Activated CD8-positive, alpha-beta memory T cell treated with anti-CD3 and anti-CD28 coated beads for 1 hour (primary cell): Measurements from ENCODE around the gene ZNF407.
"Not testable (repeated sequence)": the region's sequence is repeated elsewhere in the genome, so short reads cannot be mapped to it uniquely, and the experiment has no call there.

Source experiments
- DNase-seq, 2 donors: peaks; one replicate each; pipeline ENCODE4 v3.0.0-alpha.2; 2020; ENCODE audit warnings: low read depth in 1 of 2; ENCODE audit errors: extremely low read depth in 1 of 2

The ZNF407 gene

DNA sequence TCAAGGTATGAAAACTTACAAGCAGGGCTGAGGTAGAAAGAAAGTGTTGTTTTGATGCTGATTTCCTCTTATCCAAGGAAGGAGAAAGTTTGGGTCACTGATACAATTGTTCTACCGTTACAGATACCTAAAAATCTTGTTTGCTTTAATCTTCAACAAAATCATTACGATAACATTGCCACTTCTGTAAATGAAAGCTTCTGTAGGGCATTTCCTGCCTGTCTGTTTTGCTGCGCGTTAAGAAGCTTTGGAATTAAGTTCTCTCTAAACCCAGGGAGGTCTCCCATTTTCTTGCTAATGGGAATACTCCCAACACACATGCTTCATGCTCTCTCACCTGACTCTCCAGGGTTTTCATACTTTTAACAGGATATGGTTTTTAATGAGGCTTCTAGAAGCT is 352.8 kb downstream of the ZNF407 start:
- no peak for DNase-seq

DNA sequence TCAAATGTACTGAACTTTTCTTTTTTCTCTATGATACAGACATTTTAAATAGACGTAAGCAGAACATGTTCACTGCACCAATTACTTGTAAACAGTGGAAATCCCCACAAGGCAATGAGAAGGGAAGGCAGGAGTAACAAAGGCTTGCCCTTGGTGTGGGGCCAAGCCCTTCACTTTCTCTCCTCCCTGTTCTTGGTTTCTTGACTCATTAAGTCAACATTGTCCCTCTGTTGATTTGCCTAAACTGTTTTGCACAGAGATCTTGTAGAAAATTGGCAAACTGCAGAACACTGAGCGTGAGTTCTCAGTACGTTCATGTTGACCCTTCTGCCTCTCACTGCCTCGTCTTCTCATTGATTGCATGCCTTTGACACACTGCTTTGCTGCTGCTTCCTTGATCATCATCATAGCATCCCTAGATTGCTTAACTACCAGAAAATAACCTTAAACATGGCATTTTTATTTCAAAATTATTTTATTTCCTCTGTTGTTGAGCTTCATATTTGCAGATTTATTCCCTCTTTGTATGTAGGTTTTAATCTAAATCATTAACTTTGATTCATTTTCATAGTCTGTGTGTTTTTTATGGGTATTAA is 353.6 kb downstream of the ZNF407 start:
- no peak for DNase-seq

DNA sequence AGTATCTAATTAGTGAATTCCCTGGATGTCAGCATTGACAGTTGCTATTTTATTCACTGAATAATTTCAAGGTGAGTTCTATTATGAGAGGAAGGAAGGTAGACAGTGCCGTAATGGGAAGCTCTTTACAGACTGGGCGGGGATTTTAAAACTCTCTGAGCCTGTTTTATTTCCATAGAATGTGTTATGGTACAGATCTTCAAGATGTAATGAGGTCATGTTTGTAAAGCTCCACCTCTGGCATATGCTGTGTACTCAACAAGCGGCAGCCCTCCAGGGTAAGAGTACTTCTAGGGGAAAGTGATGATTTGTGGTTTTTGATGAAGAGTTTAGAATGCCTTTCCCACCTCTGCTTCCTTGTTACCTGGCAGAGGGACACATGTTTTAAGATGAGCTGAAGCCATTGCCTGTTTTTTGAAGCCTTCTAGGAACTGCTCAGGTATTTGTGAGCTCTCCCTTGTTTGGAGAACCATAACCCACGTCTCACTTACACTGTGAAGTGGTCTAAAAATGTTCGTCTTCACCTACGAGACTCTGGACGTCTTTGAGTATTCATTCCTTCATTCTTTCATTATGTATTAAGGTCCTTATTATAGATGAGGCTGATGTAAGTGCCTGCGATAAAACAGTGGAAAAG is 360.0 kb downstream of the ZNF407 start:
- no peak for DNase-seq

DNA sequence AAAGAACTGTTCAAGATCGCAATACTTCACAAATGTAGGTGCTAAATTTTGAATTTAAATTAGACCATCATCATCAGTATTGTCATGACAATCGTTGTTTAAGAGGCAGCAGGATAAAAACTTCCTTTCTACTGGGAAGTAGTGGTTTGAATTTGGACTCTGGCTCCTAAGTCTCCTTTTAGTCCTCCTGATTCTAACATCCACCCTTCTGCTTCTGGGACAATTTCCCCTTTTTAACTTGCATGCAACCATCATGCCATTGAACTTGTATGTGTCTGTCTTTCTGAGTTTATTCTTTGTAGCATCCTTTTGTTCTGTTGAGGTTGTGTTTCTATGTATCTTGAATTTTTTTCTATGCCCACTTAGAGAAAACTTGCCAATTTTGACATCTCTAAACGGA is 361.5 kb downstream of the ZNF407 start:
- DNase-seq = no peak

DNA sequence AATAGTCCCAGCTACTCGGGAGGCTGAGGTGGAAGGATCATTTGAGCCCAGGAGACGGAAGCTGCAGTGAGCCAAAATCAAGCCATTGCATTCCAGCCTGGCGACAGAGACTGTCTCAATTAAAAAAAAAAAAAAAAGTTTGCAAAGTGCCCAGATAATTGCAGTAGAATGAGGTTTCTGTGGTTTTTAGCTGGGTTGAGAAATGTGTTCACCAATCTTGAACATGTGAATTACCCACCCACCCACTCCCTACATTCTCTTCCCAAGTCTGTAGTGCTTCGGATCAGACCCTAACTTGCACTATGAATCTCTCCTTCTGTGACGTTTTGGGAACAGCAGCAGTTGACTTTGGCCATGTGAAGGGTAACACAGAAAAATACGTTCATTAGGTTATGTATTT is 363.9 kb downstream of the ZNF407 start:
- DNase-seq = no peak

DNA sequence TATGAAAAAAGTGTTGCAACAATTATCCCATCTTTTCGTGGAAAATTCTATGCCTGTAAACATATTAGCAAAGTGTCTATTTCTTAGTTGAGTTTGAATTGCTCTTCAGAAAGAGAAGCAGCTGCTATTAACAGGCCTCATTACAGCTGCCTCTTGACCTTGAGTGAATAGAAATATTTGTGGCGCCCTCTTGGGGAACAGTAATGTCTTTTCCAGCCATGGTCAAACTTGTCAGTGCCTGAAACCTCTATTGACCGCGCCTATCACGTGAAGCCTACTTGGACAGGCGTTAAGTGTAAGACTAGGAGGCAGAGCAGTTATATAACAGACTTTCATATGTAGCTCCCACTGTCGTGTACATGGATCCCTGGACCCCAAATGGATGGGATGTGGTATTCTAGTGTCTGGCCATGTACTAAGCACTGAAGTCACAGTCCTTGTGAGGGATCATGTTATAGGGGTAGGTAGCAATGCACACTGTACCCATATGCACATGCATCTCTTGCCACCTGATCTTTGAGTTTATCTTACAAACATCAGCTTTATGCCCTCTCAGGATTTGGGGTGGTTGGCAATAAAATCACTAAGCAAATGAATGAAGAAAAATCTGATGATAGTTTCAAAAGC is 366.3 kb downstream of the ZNF407 start:
- DNase-seq = no peak

DNA sequence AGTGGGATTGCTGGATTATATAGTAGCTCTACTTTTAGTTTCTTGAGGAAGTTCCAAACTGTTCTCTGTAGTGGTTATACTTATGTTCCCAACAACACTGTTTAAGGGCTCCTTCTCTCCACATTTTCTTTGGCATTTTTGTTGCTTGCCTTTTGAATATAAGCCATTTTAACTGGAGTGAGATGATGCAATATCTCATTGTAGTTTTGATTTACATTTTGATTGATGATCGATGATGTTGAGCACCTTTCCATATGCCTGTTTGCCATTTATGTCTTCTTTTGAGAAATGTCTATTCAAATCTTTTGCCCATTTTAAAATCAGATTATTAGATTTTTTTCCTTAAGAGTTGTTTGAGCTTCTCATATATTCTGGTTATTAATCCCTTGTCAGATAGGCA is 368.0 kb downstream of the ZNF407 start:
- DNase-seq = no peak

DNA sequence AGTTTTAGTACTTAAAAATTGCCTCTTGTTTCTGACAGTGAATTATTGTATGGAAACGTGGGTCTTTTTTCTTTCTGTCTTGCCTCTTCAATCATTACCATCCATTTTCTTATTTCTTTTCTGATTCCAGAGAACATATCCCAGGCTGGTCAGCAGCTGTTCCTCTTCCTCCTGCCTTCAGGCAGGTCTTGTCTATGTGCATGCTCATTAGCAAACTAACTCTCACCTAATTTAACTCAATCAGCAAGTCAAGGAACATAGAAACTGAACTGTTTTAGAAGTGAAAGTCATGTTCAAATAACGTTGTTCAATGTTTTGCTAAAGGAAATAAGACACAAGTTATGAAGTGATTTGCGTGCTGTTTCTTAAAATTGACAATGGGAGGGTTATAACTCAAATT is 369.8 kb downstream of the ZNF407 start:
- DNase-seq = no peak

DNA sequence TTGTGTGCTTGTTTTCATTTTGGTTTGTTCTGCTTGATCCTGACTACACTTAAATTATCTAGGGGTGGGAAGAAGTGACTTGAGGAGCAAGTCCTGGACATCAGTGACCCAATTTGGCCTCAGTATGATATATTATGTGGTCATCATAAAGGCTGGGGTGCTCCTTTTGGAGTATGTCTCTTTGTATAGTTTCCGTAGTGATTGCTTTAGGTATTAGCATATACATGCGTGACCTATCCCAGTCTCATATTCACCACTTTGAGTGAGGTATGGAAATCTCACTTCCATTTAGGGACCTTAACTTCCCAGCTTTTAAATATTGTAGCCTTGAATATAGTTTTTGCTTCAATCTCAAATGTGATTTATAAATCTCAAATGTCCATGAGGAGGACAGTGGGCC is 370.3 kb downstream of the ZNF407 start:
- no peak for DNase-seq

DNA sequence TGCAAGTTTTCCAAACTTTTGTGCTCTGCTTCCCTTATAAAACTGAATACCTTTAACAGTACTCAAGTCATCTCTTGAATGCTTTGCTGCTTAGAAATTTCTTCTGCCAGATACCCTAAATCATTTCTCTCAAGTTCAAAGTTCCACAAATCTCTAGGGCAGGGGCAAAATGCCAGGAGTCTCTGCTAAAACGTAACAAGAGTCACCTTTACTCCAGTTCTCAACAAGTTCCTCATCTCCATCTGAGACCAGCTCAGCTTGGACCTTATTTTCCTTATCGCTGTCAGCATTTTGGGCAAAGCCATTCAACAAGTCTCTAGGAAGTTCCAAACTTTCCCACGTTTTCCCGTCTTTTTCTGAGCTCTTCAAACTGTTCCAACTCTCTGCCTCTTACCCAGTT is 373.7 kb downstream of the ZNF407 start:
- DNase-seq = not testable (repeated sequence)

DNA sequence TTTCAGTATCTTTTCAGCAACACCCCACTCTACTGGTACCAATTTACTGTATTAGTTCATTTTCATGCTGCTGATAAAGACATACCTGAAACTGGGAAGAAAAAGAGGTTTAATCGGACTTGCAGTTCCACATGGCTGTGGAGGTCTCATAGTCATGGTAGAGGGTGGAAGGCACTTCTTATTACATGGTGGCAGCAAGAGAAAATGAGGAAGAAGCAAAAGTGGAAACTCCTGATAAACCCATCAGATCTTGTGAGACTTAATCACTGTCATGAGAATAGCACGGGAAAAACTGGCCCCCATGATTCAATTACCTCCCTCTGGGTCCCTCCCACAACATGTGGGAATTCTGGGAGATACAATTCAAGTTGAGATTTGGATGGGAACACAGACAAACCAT is 374.1 kb downstream of the ZNF407 start:
- not testable (repeated sequence) for DNase-seq

DNA sequence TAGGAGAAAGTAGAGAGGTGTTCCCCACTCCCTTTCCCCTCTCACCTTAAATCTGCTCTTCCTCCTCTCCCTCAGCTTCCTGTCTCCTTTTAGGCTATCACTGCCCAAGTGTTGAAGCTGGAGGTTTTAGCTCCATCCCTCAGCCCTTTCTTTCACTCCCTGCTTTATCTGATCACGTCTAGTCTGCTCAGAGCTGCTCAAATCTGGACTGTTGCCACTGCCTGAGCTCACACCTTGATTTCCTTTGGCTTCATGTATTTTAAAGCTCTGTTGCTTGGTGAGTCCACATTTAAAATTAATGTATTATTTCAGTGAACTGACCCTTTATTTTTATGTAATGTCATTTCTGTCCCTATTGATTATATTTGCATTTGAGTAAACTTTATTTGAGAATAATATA is 374.7 kb downstream of the ZNF407 start:
- DNase-seq = no peak

DNA sequence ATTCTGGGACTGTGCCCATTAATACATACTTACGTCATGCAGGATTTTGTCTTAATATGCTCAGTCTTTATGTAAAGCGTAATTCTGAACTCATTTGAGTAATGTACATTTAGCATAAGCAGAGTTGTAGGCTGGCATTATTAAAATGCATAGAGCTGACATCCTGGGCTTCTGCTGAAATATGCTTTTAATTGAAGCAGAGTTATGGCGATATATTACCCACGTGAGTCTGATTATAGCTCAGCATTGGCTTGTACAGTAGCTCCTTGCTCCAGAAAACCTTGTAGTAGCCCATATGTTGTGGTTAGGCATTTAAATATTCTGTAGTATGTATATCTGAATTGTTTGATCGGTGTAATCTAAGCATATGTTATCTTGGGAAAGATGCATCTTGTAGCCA is 377.3 kb downstream of the ZNF407 start:
- DNase-seq = no peak

DNA sequence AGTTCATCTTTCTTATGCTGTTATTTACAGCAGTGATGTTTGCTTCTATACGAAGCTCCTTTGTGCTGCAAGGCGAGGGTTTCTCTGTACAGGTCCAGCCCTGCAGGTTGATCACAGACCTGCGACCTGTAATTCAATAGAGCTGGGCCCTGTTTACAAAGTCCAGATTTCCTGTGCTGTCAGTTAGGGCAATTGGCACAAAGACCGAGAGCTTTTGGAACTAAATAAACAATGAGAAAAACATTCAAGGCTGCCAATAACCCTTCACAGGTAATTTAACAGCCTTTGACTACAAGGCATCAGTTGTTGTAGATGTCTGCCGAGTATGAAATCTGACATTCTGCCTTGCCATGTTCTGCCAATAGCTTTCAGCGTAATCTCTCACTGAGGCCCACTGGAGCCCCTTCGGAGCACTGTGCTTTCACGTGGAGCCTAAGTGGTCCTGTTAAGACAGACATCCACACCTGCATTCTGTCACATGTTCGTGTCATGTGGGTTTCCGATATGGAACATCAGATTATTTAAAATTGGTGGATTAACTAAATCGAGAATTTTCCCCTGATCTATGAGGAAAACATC is 378.8 kb downstream of the ZNF407 start:
- DNase-seq = no peak

DNA sequence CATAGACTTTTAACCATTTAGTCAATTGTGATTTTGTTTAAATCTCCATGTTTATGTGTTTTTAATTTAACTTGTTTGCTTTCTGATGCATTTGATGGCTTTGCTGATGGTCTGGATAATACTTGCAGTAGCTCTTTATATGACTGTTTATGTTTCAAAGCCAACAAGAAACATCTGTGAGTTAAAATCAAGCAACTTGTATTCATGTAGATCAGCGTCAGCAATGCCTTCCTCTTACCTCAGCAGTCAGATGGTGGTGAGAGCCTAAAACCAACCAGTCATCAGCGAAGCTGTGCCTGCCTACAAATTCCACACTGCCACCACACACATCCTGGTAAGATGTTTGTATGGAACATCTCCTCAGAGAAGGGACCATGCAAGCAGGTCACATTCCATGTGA is 379.4 kb downstream of the ZNF407 start:
- DNase-seq = no peak

DNA sequence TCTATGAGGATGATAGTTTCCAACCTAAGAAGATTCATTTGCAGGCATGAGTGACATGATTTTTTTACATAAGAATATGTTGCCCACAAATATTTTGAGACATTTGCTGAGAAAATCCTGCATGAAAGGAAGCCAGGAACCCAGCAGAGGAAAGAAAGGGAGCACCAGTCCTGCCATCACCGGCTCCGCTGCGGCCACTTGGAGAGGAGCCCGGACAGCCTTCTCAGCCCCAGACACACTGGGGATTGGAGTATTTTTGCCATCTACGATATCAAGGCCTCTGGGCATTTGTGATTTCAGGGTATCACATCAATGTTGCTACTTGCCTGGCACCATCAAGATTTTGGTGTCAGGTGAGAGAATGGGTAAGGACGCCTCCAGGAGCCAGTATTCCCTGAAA is 383.0 kb downstream of the ZNF407 start:
- no peak for DNase-seq

DNA sequence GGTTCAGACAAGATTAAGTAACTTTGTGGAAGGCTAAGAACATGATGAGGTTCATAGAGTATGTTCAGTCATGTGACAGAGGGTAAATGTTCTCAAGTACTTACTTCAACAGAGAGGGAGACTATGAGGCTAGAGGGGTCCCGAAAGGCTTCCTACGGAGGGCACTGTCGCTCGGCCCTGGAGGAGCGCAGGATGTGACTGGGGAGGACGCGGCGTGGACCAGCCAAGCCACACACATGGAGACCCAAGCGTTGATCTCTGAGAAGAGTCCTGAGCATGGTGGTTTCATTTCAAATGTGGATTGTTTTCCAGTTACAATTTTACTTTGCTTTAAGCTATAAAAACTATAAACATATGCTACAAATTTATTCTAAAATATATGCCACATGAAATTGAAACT is 383.8 kb downstream of the ZNF407 start:
- no peak for DNase-seq

DNA sequence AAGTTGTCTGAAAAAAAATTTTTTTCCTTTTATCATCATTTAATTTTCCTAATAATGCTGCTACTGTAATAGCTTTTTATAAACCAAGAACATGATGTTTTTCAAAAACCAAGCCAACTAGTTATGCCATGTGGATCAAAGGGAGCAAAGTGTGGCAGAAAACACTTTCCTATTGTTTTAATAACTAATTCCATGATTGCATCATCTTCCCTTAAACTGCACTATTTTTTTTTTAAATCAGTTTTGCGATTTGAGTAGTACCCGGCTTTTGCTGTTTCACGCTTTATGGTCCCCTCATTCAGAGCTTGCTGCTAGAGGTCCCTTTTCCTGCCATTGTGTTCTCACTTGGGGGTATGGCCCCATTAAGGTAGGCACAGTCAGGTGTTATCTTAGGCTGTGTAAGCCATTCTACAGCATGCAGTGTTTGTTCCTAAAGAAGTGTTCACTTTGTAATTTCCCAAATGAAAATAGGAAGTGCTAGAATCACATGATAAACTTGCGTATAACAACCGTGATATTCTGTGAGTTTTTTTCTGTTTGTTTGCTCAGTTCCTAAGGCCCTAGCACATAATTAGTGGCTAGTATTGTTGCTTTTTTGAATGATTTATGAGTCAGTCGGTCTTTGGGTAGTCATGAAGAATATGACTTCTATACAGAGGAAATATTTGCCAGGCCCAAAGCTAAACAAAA is 385.4 kb downstream of the ZNF407 start:
- no peak for DNase-seq

DNA sequence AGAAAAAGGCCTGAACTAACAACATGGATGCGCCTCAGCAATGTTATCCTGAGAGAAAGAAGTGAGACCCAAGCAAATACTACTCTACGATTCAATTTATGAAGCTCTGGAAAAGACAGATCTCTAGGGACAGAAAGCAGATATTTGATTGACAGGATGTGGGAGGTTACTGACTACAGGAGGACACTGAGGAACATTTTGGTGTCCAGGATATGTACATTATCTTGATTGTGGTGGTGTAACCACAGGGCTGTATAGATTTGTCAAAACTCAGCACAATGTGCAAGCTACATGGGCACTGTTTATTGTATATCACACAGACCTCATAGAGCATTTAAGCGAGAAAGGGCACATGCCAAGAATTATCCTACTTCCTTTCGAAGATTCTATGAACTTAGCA is 391.5 kb downstream of the ZNF407 start:
- no peak for DNase-seq

DNA sequence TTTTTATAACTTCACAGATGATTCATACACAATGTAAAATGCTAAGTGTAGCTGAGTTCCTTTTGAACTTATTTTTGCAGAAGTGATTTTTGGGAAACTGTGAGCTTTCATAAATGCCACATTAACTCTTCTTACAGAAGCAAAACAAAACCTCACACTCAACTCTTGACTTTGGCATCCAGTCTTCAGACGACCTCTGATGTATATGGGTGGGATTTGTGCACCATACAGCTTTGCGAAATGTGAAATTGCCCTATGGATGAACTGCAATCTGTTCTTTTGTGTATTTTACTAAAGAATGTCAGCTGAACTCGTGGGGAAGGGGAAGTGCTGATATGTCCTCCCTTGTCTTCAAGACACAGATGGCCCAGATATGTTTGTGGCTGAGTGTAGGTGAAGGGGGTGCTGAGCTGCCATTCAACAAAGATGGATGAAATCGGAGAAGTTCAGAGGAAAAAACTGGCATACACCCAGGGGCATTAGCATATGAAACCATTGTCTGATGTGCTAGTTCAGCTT is 393.0 kb downstream of the ZNF407 start:
- no peak for DNase-seq
